GM19023 (cell line): ENCODE measurements around the gene CSMD2.

ENCODE experiments used
- ATAC-seq: cut with Tn5 transposase; IDR thresholded peaks from one replicate; pipeline ENCODE4 v1.9.1; 2021; ENCODE audit warnings: mild to moderate bottlenecking, moderate library complexity; ENCODE audit not compliant: unreplicated experiment

CSMD2 gene

GRCh38 chr1:34007760-34008159, 157.3 kb downstream of the CSMD2 start:
- ATAC-seq = no peak

DNA sequence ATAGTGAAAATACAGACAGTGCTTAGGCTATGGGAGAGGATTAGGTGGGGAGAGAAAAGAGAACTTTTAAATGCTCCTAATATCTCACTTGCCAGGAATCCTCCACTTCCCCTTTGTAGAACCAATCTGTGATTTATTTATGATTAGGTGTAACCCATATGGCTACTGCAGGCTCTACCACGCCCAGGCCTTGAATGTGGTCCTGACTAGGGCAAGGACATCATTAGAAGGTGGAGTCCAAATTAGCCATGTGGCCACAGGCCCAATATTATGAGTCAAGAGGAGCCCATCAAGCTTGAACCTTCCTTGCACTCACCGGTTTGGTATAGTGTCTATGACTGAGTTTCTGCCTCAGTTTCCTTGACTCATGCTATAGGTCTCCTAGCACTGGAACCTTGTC, 159.7 kb downstream of the CSMD2 start:
- no peak for ATAC-seq

DNA sequence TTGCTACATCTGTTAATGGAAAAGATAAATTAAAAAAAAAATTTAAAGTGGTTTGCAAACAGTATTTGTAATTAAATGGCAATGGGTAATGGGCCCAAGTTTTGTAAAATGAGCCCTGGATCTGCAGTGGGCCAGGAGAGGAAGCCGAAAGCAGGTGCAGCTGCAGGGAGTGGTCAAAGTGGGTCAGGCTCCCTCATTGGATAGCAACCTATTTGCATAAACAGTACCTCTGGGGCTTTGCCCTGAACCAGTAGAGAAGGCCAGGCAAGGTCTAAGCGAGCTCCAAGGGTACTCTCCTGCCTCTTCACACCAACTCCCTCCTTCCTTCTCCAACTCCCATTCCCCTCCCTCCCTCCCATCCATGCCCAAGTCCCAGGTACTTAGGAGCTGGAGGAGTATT, 162.2 kb downstream of the CSMD2 start:
- ATAC-seq = no peak

- no peak for ATAC-seq
These were observed 167.6 kb downstream of the CSMD2 start for GRCh38 chr1:33997127-33998036.

GRCh38 chr1:33996281-33996680, 168.7 kb downstream of the CSMD2 start:
- no peak for ATAC-seq

GRCh38 chr1:33993301-33993700, 171.7 kb downstream of the CSMD2 start:
- no peak for ATAC-seq

- no peak for ATAC-seq
These were observed 174.7 kb downstream of the CSMD2 start for GRCh38 chr1:33990281-33990680.

- ATAC-seq = no peak
These were observed 176.9 kb downstream of the CSMD2 start for GRCh38 chr1:33988161-33988560.

- ATAC-seq = no peak
These were observed 178.5 kb downstream of the CSMD2 start for GRCh38 chr1:33986390-33987095.

GRCh38 chr1:33985656-33986055, 179.4 kb downstream of the CSMD2 start:
- ATAC-seq = no peak

DNA sequence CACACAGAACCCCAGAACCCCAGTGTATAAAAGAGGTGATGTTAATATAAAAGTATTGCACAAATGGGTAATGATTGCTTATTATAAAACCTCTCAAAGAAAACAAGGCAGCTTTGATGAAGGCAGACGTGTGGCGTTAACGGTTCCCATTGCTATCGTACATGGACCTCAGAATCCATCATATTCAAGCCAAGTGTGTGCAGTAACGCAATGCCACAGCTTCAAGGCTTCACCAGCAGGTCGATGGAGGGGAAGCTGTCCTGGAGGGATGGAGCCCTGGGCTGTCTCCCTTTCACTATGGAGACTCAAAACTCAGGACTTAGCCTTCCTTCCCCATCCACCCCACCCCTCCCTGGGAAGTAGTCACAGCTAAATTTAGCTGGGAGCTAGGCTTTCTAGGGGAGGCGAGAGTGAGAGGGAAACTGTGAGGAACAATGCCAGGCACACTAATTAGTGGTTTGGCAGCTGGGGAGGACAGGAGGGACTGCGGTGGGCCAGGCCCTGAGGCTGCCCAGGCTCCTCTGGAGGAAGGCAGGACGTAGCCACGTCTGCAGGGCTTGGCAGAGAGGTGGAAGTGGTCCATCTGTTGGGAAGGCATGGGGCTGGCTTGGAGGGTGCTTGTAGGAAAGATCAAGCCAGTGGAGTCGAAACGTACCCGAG, 180.0 kb downstream of the CSMD2 start:
- no peak for ATAC-seq

DNA sequence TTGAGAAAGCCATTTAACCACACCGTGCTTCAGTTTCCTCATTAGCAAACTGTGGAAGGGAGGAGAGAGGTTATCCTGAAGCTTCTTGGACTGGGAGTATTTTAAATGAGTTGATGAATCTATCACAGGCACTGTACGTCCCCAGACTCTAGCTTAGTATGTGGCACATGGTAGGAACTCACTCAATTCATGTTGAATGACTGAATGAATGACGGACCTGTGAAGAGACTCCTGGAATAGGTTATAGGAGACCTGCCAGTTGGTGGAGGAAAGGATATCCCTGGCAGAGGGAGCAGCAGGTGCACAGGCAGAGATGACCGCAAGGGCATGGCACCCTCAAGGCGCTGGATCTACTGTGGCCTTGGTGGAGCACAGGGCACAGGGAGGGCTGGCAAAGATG, 182.6 kb downstream of the CSMD2 start:
- no peak for ATAC-seq

DNA sequence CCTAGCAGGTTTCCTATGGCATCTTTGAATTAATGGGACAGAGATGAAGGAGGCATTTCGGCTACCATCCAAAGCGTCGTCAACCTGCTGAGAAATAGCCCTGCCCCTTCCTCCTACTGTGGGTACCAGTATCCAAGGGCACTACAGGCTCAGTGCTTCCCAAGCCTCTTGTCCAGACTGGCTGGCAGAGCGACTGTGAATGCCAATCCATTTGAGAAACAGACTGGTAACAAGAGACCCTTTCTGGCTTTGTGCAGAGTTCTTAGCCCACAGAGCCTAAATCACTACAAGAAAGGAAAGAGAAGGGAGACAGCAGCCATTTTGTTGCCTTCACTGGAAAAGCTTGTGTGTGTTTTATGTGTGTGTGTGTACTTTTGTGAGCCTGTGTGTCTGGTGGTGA, 185.7 kb downstream of the CSMD2 start:
- no peak for ATAC-seq

DNA sequence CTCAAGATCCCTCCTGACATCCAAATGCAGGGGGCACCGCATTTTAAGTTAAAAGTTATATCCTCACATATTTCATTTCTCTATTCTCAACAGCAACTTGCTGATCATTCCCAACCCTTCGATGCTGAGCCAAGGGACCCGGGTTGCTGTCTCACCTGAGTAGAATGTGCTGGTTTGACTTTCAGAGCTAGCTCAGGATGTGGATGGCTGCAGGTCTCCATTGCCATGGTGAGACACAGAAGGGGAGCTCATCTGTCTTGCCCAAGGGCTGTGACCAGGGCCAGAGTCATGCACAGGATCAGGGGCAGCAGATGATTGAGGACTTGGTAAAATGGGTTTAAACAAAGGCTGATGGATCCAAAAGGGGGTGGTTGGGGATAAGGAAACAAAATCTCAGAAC, 189.1 kb downstream of the CSMD2 start:
- no peak for ATAC-seq

GRCh38 chr1:33973799-33974545, 191.1 kb downstream of the CSMD2 start:
- no peak for ATAC-seq

DNA sequence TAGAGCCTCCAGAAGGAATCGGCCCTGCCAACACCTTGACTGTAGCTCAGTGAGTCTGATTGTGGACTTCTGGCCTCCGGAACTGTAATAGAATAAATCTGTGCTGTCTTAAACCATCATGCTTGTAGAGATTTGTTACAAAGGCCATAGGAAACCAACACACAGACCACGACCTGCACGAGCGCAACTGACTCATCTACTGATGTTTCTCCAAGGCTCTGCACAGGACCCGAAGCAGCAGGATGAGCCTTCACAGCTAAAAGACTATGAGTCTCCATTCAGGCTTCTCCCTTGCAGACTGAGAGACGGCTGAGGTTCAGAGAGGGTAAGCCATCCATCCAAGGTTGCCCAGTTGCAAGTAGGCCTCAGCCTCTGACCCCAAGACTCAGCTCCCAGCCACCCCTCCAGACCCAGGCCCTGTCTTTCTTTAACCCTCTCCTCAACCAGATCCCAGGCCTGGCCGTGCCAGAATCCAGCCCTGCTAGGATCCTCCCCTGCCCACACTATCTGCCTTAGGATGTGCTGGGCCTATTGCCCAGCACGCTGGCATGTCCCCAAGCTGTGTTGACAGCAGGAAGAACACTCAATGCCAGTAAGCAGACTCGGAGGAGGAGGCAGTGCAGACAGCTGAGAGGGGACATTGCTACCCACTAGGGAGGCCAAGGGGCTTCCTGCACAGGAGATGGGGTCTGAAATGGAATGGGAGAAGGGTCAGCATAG, 192.2 kb downstream of the CSMD2 start:
- ATAC-seq = no peak

DNA sequence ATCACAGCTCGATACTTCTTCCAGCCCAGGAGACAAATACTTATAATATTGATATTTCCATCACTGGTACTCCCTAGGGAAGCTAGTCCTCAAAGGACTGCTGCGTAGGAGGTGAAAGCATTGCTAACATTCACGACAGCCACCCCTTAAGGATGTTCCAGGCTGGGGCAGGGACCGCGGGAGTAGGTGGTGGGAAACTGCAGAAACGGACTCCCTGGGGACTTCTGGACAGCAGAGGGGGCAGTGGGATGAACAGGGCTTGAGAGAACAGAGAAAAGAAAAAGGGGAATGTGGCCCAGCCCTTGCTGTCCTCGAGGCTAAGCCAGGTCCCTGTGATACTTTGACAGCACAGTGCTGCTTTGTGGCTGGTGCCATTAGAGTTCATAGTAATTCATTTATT, 193.1 kb downstream of the CSMD2 start:
- ATAC-seq = no peak

DNA sequence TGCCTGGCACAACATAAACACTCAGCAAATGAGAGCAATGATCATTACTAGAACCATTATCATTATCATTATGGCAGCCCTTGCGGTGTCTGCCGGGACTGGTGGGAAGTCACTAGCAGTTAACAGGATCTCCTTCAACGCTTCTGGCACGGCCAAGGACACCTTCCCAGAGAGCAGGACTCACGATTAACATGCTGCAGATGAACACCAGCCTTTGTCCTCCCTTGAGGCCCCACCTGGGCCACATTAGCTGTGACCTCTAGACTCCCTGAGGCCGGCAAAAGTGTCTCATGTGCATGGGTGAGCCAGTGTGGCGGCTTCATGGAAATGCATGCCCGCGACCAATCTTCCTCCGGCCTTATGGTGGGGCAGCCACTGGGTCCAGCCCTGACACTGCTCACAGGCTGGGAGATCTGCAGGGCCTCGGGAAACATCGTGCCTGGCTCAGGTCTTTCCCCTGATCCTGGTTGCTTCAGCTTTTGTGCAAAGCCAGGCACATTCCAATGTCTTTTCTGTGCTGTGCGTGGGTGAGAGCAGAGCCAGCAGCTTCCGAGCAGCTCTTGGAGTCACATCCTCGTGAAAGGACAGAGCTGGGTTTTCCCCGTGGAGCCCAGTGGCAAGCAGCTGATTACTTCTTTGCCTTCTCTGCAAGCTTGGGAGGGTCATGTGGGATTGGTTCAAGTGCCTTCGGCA, 193.9 kb downstream of the CSMD2 start:
- ATAC-seq = no peak

- no peak for ATAC-seq
These were observed 194.7 kb downstream of the CSMD2 start for GRCh38 chr1:33970148-33970825.
